ENCODE measurements around the gene VWA5A.

The VWA5A gene, protein sequence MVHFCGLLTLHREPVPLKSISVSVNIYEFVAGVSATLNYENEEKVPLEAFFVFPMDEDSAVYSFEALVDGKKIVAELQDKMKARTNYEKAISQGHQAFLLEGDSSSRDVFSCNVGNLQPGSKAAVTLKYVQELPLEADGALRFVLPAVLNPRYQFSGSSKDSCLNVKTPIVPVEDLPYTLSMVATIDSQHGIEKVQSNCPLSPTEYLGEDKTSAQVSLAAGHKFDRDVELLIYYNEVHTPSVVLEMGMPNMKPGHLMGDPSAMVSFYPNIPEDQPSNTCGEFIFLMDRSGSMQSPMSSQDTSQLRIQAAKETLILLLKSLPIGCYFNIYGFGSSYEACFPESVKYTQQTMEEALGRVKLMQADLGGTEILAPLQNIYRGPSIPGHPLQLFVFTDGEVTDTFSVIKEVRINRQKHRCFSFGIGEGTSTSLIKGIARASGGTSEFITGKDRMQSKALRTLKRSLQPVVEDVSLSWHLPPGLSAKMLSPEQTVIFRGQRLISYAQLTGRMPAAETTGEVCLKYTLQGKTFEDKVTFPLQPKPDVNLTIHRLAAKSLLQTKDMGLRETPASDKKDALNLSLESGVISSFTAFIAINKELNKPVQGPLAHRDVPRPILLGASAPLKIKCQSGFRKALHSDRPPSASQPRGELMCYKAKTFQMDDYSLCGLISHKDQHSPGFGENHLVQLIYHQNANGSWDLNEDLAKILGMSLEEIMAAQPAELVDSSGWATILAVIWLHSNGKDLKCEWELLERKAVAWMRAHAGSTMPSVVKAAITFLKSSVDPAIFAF

DNA sequence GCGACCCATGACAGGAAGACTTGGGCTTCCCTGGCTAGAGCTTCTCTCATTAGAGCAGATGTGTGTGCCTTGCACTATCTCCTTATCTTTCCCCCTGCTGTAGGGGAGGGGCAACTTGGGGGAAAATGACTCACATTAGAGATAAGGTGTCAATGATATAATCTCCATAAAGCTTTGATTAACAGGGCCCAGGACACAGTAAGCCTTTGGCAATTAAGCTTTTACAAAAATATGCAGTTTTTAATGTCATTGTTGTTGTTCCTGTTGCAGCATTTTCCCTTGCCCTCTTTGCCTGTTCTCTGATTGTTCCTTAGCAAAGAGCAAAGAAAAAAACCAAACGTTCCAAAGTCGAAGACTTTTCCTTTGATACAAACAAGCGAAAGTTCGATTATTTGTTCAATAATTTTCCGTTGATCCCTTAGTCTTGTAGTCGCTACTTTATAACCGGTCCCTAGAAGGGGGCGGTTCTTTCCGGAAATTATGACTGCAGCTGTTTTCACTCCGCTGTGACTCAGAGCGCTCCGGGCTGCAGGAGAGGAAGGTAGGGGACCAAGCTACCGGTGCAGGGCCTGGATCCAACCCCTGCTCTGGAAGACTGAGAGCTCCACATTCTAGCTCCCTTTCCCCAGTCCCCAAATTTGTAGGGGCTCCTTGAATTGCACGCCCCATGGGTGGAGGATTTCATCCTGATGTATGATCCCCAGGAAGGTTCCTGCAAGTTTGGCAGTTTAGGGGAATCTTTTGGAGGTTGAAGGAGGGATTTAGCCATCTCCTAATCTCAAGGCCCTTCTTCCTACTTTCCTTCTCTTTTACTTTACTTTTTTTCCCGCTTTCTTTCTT is at the start of gene VWA5A:
Gene VWA5A (plus strand): TSS at position 509 of the 840 bp plus-strand sequence. CDS start 2,062 bp downstream, outside the sequence.
- DNase-seq = peak; percentile 89 to 93

DNA sequence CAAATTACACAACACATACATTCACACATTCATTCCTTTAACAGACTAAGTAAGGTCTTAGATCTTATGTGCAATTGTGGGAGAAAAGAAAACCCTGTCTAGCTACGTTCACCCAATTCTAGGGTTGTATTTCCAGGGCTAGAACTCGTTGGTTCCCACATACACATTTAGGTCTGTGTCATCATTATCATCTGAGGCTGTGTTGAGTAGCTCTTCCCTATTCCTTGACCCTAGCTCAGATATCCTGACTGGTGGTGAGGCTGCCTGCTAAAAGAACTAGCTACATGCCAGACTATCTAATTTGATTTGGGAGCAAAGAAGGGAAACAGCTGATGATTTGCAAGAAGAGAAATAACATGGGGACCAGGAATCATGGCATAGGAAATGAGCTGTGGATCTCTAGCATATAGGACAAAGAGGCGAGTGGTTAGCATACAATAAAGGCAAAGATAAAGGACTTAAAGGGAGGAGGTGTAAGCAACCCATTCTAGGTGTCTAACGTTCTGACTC is 46.6 kb upstream of the VWA5A start:
- DNase-seq = no peak

DNA sequence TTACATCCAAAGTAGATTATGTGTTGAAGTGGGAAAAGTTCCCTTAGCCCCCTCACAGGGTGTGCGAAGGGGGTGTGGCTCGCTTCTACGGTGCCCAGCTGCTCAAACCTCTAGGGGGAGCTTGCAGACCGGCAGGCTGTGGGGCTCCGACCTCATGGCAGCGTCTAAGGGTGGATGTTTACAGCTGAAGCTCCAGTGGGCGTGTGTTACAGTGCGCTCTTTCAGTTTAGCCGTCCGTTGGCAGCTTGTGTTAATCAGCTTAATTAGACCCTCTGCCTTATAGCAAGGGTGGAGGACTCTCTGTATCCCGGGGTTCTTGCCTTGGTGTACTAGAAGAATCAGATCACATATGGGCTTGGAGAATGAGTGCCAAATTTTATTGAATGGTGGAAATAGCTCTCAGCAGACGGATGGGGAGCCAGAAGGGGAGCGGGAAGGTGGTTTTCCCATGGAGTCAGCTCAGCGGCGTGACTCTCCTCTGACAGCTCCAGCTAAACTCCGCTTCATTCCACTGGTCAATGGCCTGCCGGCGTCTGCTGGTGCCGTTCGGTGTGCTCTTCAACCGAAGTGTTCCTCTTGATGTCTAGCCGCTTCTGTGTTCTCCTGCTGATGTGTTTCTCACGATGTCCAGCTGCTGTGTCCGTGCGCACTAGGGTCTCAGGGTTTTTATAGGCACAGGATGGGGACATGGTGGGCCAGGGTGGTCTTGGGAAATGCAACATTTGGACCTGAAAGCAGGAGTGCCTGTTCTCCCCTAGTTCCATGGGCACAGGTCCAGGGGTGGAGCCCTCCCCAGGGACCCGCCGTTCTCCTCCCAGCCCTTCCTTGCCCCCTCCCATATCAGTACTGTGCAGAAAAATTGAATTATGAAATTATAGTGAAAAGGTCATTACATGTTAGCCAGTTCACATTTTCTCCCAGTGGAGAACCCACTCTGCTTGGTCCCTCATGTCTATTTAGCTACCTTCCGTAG is 45.5 kb upstream of the VWA5A start:
- peak; percentile 49 to 70 for DNase-seq

DNA sequence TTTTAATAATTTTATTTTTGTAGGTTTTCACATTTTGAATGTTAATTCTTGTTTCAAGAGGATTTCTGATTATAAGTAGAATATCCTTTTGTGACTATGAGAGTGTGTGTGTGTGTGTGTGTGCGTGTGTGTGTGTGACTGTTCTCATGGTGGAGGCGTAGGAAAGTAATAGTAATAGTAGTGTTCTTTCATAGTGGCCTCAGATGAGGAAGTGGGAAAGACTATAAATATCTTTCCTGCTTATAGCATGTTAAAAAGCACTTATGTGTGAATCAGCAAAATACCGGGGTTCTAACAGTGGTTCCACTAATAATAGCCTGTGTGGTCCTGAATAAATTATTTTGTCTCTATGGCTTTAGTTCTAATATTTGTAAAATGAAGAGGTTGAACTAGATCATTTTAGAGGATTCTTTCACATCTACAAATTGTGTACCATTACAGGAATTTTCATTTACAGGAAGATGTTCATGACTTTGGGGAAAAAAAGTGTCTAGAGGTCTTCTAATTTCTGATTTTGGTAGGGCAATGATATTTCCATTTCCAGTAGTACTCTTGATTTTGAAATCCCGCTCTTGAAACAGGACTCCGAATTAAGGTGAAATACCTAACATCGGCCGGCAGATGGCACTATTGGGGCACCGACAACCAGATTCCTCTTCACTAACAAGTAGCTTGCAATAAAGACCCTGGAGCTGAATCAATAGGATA is 44.2 kb upstream of the VWA5A start:
- DNase-seq = peak; percentile 30 to 45

DNA sequence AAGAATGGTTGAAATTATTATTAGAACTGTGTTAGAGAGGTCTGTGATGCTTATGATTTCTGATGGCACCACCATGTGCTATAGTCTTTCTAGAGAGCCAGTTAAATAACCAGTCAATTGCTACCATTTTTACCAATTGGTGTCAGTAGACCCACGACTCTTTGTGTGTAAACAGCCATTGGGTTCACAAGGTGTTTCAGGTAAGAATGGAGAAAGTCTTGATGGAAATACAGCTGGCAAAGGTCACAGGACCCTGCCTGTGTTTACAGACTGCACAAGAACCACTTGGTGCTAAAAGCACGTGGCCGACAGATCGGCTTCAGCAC is 43.7 kb upstream of the VWA5A start:
- DNase-seq = no peak

DNA sequence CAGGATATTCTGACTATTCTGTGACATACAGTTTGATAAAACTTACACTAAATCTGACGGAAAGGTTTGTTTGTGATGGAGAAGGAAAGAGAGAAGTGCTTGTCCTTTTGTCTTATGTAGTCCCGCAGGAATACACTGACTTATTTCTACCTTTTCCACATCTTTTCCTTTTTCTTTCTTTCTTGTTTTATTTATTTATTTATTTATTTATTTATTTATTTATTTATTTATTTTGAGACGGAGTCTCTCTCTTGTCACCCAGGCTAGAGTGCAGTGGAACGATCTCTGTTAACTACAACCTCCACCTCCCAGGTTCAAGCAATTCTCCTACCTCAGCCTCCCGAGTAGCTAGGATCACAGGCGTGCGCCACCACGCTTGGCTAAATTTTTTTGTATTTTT is 43.1 kb upstream of the VWA5A start:
- DNase-seq = no peak

DNA sequence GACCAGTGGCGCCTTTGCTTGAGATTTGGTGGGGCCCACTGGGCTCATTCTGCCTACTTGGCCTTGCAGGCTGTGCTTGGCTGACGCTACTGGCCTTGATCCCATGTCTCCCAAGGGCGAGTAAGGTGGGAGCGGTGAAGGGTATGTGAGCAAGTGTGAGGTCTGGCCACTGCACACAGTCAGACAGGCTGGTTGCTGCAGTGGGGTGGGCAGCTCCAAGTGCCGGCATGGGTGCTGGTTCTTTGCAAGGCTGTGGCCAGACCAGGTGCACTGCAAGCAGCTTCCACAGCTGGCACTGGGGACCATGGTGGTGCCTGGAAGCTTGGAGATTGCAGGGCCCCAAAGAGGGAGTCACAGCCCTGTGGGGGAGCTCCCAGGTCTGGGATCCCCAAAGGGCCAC is 40.7 kb upstream of the VWA5A start:
- DNase-seq = no peak

DNA sequence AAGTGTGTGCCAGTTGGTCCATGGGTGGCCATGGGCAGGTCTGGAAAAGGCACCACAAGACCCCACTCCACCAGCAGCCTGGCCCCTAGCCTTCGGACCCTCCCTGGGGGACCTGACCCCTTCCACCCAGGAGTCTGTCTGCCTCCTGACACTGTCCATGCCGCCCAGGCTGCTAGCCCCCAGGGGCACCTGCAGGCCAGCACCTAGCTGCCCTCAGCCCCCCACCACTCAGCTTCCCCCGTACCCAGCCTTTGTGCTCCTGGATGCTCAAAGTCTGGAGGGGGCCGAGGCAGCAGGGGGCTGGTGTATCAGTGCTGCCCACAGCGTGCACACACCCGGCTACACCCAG is 39.8 kb upstream of the VWA5A start:
- DNase-seq = no peak

DNA sequence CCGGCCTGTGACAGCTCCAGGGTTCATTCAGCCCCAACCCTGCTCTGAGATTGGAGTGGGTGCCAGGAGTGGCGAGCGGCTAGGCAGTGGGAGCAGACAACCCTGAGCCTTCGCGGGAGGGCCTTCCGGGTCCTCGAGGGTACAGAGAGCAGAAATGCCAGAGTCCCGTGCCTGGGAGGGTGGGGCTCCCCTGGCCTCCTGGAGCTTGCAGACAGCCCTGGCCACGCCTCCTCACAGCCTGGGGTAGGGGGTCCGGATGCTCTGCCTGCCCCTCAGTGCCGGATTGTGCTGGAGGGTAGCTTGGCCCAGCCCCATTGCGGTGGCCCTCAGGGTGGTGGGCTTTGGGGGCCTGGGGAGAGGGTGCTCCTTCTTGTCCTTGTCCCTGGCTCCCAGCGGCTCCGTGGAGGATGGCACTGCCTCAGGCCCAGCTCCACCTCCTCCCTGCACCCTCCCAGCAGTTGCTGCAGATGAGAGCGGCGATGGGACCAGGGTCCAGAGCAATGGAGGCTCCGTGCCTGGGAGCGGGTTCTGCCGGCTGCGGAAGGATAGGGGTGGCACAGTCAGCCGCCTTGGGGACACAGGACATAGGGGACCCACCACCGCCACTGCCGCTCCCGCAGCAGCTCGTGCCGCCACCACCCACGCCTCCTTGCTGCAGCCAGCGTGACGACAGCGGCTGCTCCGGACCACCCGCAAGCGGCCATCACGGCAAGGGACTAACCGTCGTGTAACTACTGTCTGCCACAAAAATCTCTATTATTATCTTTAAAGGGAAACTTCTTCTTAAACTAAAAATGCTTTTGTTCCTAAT is 39.2 kb upstream of the VWA5A start:
- no peak for DNase-seq

DNA sequence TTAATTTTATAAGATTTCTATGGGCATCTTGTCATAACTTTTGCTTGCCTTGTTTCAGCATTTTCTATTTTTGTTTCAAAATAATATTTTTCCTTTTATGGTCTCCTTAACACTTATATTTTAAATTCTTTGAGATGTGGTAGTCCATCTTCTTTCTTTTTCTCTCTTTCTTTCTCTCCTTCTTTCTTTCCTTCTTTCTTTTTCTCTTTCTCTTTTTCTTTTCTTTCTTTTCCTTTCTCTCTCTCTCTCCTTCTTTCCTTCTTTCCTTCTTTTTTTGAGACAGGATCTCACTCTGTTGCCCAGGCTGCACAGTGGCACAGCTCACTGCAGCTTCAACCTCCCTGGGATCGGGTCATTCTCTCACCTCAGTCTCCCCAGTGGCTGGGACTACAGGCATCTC is 38.0 kb upstream of the VWA5A start:
- no peak for DNase-seq

DNA sequence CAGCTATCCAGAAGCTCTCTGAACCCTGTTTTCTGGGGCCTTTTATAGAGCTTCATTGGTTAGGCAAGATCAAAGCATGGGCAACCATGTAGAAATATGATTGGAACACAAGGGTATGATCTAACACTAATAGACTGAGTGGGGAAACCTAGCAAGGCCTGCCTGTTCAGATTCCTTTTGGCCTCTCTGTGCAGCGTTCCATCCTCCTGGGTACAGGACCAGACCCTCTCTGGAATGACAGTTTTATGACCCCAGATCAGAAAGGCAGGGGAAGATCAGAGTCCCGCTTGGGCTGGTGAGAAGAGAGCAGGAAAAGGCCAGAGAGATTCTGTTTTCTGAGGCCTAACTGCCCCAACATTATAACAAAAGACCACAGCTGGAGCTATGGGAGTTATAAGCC is 36.7 kb upstream of the VWA5A start:
- DNase-seq = no peak

DNA sequence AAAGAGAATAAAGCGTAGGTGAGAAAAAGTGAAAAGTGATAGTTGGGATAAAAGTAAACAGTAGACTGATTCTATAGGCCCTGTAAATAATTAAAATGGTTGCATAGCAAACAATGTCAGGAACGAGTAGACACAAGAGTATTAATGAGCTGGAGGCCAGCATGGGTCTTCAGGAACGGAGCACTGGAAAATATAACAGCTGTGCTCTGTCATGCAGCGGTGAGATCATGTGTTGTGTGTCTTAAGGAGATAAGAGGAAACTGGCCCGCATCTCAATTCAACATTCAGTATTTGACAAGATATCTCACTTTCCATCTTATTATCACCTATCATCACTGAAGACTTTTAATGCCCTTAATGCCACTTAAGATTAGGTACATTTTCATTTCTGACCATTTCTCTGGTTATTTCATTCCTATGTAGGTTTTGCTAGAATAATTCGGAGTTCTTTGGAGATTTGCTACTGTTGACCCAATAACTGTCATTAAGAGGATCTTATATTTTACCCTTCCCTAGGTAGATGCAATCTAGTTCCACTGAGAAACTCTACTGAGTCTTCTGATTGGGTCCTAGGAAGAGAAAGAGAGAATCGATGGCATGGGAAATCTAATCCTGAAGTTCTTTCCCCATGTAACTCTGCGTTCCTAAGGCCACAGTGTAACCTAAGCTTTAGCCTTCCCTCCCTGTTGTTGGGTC is 35.5 kb upstream of the VWA5A start:
- DNase-seq = no peak

DNA sequence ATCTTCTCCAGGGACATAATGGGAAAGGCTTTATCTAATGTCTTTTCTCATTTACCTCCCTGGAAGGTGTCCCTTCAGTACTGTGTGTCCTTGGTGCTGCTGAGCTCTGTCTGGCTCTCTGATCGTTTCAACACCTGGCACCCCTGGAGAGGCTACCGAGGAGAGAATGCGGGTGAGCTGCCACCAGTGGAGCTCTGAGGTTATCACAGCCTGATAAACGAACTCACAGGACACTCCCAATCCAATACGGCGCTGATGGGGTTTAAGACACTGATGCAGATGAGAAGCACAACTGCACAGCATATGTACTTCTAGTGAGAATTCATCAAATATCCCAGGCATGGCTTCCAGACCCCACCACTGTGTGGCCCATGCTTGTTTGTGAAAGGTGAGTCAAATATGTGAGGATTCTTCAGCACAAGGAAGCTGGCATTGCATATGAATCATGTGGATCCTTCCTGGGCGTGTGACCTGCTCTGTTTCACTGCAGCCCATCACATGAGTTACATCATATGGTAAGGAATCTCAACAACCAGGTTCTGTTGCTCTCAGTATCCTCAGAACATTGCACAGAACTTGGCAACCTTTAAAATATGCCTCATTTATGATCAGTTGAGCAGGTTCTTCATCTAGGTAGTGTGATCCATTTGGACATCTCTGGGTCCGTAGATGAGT is 34.8 kb upstream of the VWA5A start:
- no peak for DNase-seq

DNA sequence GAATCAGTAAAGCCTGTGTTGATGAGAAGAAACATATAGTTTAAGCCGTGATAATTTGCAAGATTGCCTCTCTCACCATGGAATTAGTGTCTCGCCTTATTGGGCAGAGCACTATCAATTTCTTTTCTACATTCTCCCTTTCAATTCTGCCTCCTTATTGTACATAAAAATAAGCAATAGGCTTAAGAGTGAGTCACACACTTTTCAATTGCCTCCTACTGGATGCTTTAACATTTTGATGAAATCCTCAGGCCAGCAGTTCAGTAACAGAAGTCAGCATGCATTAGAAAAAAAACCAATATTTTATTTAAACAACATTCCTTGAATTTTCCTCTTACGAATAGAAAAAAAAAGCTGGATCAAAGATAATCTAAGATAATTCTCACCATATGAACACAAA is 33.8 kb upstream of the VWA5A start:
- DNase-seq = no peak

DNA sequence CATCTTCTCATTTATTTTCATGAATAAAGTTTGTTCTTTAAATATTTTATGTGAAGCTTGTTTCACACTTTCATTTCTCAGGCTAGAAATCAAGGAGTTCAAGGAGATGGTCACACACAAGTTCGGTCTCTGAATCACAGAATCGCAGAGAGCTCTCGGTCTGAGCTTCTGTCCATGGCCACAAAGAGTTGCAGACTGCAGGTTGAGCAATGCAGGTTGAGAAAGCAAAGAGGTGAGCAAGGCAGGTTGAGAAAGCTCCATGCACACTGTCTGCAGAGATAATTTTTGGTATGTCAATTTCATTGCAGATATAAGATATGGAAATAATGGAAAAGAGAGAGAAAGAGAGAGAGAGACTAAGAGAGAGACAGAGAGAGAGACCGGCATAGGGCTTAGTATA is 32.9 kb upstream of the VWA5A start:
- no peak for DNase-seq

DNA sequence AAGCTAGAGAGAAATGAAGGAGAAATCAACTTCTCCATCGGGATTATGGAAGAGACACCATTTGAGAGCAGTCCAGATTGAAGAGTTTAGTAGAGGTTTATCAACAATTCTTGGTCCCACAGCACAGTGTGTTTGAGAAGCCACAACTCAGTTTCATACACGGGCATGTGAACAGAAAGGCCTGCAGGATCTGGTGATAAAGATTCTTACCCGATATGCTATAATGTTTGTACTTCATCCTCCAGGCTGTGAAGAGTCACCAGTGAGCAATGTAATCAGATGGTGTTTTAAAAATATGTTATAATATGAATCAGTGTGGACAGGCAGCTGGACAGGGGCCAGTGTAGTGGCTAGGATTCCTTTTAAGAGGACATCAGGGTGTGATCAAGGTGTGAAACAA is 29.7 kb upstream of the VWA5A start:
- DNase-seq = no peak

DNA sequence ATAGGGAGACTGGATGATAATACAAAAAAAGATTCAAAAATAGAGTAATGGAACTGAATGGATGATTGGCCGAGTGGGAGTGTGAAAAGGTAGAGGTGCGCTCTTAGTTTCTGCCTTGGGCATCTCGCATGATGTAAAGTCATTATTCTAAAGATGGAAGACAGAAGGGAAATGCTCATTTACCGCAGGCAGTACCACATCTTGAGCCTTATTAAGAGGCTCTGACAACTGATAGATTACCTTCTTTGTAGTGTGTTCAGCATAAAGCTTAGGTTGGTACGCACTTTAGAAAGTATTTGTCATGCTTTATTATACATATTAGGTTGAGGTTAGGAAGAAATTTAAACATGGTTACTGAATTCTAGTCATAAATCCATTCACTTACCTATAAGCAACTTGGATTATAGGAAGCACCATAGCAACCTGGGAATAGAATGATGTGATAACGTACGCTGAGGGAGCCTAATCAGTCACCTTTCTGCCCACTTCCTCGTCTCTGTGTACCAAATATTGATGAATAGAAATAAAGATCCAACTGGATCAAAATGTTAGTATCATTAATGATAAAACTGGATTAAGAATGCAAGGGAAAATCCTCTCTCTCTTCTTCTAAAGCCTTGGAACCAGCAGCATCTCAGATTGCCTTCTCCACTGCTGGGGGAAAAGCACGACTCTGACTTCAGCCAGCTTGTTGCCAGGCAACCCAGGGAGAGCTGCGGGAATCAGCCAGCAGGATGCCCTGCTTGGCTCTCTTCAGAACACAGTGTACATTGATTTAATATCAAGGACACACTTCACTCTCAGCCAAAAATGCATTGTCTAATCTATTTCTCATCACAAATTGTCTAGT is 29.0 kb upstream of the VWA5A start:
- no peak for DNase-seq

DNA sequence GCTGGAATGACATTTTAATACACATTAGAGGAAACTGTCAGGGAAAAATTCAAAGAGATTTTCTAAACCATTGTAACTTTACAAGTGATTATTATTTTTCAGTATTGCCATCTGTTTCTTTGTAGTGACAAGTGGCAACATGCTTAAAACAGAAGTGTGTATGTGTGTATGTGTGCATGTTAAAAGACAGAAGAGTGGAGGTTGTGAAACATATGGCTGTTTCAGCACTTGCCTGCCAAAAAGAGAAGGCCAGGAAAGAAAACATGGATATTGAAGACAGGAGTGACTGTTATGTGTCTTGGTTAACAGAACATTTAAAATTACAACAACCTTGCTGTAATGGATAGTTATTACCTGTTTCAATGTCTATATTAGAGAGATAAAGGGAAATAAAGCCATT is 24.3 kb upstream of the VWA5A start:
- no peak for DNase-seq
